GM10266 (cell line): Measurements from ENCODE around the gene CLEC5A.
"Not testable (repeated sequence)": the region's sequence is repeated elsewhere in the genome, so short reads cannot be mapped to it uniquely, and the experiment has no call there.

Source experiments
- DNase-seq: peaks from one replicate; pipeline ENCODE4 v3.0.0; 2012; ENCODE audit errors: extremely low spot score
- CTCF ChIP-seq: IDR thresholded peaks from 2 replicates; pipeline ENCODE4 v1.5.1; 2012; ENCODE audit warnings: mild to moderate bottlenecking, low read depth; ENCODE audit not compliant: control insufficient read depth, insufficient read depth; ENCODE audit errors: missing control alignments

CLEC5A gene

GRCh38 chr7:141946796-141947195 is at the start of gene CLEC5A:
CLEC5A (minus strand) TSS chr7:141946974; CDS start chr7:141946292, 682 bp downstream.
- TF ChIP-seq CTCF = no peak
- DNase-seq = no peak

GRCh38 chr7:141993354-141993753 is 46.6 kb upstream of the CLEC5A start:
- DNase-seq = no peak
- no peak for TF ChIP-seq CTCF

- no peak for DNase-seq
- no peak for TF ChIP-seq CTCF
These were observed 45.9 kb upstream of the CLEC5A start for GRCh38 chr7:141992688-141993087.

- no peak for TF ChIP-seq CTCF
- no peak for DNase-seq
These were observed 45.4 kb upstream of the CLEC5A start for GRCh38 chr7:141992156-141992555.

- no peak for TF ChIP-seq CTCF
- DNase-seq = no peak
These were observed 44.4 kb upstream of the CLEC5A start for GRCh38 chr7:141991140-141991539.

GRCh38 chr7:141990011-141990725 is 43.4 kb upstream of the CLEC5A start:
- no peak for TF ChIP-seq CTCF
- no peak for DNase-seq

- not testable (repeated sequence) for DNase-seq
These were observed 41.0 kb upstream of the CLEC5A start for GRCh38 chr7:141987803-141988202.

- no peak for DNase-seq
- TF ChIP-seq CTCF = no peak
These were observed 40.1 kb upstream of the CLEC5A start for GRCh38 chr7:141986923-141987322.

GRCh38 chr7:141985926-141986325 is 39.2 kb upstream of the CLEC5A start:
- DNase-seq = not testable (repeated sequence)
